ENCODE data around the gene IMPA2.
"Not testable (repeated sequence)": the region's sequence is repeated elsewhere in the genome, so short reads cannot be mapped to it uniquely, and the experiment has no call there.

The IMPA2 gene

GRCh38 chr18:11955239-11956029 lies 25.9 kb upstream of the IMPA2 start:
- DNase-seq (ENCODE audit: low spot score) = no peak
- TF ChIP-seq, protein P1, sequence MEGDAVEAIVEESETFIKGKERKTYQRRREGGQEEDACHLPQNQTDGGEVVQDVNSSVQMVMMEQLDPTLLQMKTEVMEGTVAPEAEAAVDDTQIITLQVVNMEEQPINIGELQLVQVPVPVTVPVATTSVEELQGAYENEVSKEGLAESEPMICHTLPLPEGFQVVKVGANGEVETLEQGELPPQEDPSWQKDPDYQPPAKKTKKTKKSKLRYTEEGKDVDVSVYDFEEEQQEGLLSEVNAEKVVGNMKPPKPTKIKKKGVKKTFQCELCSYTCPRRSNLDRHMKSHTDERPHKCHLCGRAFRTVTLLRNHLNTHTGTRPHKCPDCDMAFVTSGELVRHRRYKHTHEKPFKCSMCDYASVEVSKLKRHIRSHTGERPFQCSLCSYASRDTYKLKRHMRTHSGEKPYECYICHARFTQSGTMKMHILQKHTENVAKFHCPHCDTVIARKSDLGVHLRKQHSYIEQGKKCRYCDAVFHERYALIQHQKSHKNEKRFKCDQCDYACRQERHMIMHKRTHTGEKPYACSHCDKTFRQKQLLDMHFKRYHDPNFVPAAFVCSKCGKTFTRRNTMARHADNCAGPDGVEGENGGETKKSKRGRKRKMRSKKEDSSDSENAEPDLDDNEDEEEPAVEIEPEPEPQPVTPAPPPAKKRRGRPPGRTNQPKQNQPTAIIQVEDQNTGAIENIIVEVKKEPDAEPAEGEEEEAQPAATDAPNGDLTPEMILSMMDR (IDR thresholded peaks at IDR 0.05; ENCODE audit: extremely low read depth, missing control alignments) = no peak

DNA sequence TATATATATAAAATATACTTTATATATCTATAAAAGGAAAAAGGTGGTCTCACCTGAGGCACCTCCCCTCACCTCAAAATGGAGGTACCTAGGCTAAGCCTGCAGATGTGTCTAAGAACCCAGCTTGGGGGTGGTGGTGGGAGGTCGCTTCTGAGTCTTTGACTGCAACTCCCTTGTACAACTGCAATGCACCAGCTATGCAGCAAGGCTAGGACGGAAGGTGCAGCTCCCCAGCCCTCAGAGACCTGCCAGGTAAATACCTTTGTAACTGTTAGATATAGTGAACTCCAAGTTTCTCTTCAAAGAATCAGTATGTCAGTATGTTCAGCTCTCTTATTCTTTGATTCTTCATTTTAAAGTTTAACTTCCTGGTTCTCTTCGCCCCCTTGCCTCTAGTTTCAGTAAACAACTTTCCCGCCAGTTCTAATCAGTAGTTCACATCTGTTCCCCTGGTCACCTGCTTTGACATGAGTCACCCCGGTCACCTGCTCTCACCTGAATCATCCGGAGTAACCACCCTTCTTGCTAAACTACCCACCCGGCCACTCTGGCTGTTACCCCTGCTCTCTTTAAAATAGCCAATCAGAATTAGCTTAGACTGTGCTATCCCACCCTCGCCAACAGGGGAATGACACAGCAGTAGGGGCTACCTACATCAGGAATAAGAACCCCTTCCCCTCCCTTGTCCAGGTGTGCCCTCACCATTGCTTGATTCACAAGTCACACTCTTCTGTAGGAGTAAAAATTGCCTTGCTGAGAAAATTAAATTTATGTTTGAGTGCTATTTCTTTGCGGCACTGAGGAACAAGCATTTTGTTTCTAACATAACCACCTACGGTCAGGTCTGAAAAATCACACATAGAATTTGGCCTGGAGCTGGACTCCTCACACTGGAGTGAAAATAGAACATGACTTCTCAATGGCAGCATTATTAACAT lies 24.7 kb upstream of the IMPA2 start:
- DNase-seq (ENCODE audit: low spot score) = no peak
- TF ChIP-seq, protein P1 (IDR thresholded peaks at IDR 0.05; ENCODE audit: extremely low read depth, missing control alignments) = no peak

DNA sequence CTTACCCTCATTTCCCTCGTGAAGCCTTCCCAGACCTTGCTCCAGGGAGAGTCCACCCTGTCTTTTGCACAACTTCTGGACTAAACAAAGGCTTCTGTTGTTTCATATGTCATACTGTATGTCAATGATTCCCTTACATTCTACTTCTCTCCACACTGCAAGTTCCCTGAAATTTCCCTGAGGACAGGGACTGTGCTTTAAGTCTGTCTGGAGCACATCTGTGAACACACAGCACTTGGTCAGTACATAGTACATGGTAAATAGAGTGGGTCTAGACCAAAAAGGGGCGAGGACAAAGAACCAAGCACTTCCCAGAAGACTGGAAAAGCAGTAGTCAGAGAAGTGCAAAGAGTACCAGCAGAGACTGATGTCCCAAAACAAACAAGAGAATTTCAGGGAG lies 23.7 kb upstream of the IMPA2 start:
- DNase-seq (ENCODE audit: low spot score) = no peak
- TF ChIP-seq, protein P1 (IDR thresholded peaks at IDR 0.05; ENCODE audit: extremely low read depth, missing control alignments) = no peak

DNA sequence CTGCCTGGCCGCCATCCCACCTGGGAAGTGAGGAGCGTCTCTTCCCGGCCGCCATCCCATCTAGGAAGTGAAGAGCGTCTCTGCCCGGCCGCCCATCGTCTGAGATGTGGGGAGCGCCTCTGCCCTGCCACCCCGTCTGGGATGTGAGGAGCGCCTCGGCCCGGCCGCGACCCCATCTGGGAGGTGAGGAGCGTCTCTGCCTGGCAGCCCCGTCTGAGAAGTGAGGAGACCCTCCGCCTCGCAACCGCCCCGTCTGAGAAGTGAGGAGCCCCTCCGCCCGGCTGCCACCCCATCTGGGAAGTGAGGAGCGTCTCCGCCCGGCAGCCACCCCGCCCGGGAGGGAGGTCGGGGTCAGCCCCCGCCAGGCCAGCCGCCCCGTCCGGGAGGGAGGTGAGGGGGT lies 21.7 kb upstream of the IMPA2 start:
- not testable (repeated sequence) for DNase-seq (ENCODE audit: low spot score)

DNA sequence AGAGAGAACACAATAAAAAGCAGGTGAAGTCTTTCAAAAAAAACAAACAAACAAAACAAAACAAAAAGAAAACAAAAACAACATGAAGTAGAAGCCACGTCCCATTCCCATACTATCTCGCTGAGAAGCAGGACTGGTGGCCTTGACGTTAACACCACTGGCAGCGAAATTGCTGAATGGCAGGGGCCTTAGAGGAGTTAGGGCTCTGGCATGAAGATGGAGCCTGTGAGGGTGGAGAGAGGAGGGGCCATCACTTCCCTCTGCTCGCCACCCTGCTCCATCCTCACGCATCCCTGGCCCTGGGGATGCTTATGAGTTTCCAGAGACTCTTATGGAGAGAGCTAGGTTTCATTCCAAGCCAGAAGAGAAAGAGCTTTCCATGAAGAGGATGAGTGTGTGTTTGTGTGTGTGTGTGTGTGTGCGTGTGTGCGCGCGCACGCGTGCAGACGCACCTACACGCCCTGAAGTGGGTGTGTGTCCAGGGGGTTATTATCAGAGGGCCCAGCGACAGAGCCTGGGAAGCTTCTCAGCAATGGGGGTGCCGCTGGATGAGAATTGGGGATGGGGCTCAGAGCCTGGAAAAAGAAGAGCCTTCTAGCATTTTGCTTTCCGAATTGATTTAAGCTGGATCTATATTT lies 20.4 kb upstream of the IMPA2 start:
- no peak for DNase-seq (ENCODE audit: low spot score)
- TF ChIP-seq, protein P1 (IDR thresholded peaks at IDR 0.05; ENCODE audit: extremely low read depth, missing control alignments) = no peak

- DNase-seq (ENCODE audit: low spot score) = no peak
- TF ChIP-seq, protein P1 (IDR thresholded peaks at IDR 0.05; ENCODE audit: extremely low read depth, missing control alignments) = no peak
Observed at GRCh38 chr18:11962597-11962996, 18.7 kb upstream of the IMPA2 start.

DNA sequence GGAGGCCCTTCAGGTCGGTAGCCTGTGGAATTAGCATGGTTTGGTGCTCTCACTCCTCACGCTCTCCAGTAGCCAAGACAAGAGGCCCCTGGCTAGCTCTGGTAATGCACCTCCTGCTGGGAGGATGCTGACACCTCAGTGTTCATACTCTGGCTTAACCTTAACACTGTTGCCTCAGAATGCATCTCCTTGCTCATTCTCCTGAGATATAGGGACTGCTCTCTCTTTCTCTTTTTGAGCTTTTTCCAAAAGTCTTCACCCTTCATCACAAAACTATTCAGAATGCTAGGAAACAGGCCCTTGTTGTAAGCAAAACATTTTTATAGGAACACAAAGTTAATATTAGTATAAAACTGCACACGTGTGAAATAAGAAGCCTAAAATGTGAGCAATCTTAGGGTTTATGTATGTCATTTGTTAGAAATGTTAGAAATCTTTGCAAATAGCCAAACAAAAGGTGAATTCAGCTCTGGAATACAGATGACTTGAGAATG lies 17.3 kb upstream of the IMPA2 start:
- DNase-seq (ENCODE audit: low spot score) = peak; percentile 37
- TF ChIP-seq, protein P1 (IDR thresholded peaks at IDR 0.05; ENCODE audit: extremely low read depth, missing control alignments) = no peak

All from GM20000 (cell line).